Measurements from ENCODE around the gene WHRN. TPM values are rescaled to one million over a fixed set of nuclear protein-coding genes. Genes with fewer than 3 reads are reported as not detected.
A peak's percentile ranks its signal among the peaks of the same experiment; 100 is the strongest.

Gene WHRN
- total and polyA plus RNA-seq, 2 donors = 3.2 to 14.9 TPM

- Histone ChIP-seq H3K4me3 (ENCODE audit: low read length in 2 of 2) (no peak overlapping the region), H3K4me1 (ENCODE audit: control insufficient read depth in 2 of 2, insufficient read depth in 2 of 2, low read length in 2 of 2) (peaks cover 45 to 67% of the 10 kb centered on the region in 2 donors), H3K27ac (ENCODE audit: low read depth in 1 of 2, low read length in 1 of 2) (peak overlapping the region; percentile 64 to 83), H3K36me3 (ENCODE audit: control insufficient read depth in 2 of 2, insufficient read depth in 2 of 2, low read length in 1 of 2) (peaks cover 0 to 13% of the 10 kb centered on the region in 2 donors), H3K9me3 (ENCODE audit: control insufficient read depth in 2 of 2, insufficient read depth in 1 of 2, low read length in 1 of 2) (no peaks in the 10 kb centered on the region), H3K27me3 (ENCODE audit: control insufficient read depth in 2 of 2, insufficient read depth in 1 of 2, low read length in 1 of 2) (no peaks in the 10 kb centered on the region)
- 83% methylated on average over 7 of the region's 7 CpGs for WGBS
- DNase-seq (ENCODE audit: low read depth in 6 of 9, low spot score in 9 of 9) = peak in 1 of 9 donors; percentile 47
Measured at GRCh38 chr9:114394523-114395333, 110.5 kb downstream of the WHRN start.

GRCh38 chr9:114392749-114393112 is 112.5 kb downstream of the WHRN start:
- 73% methylated on average over 3 of the region's 3 CpGs for WGBS
- Histone ChIP-seq H3K4me3 (ENCODE audit: low read length in 2 of 2) (no peak overlapping the region), H3K4me1 (ENCODE audit: control insufficient read depth in 2 of 2, insufficient read depth in 2 of 2, low read length in 2 of 2) (peaks cover 56 to 79% of the 10 kb centered on the region in 2 donors), H3K27me3 (ENCODE audit: control insufficient read depth in 2 of 2, insufficient read depth in 1 of 2, low read length in 1 of 2) (no peaks in the 10 kb centered on the region), H3K27ac (ENCODE audit: low read depth in 1 of 2, low read length in 1 of 2) (peak overlapping the region; percentile 3 to 4), H3K36me3 (ENCODE audit: control insufficient read depth in 2 of 2, insufficient read depth in 2 of 2, low read length in 1 of 2) (peaks cover 0 to 13% of the 10 kb centered on the region in 2 donors), H3K9me3 (ENCODE audit: control insufficient read depth in 2 of 2, insufficient read depth in 1 of 2, low read length in 1 of 2) (peaks cover 0 to under 1% of the 10 kb centered on the region in 2 donors)
- no peak for DNase-seq (ENCODE audit: low read depth in 6 of 9, low spot score in 9 of 9)

DNA sequence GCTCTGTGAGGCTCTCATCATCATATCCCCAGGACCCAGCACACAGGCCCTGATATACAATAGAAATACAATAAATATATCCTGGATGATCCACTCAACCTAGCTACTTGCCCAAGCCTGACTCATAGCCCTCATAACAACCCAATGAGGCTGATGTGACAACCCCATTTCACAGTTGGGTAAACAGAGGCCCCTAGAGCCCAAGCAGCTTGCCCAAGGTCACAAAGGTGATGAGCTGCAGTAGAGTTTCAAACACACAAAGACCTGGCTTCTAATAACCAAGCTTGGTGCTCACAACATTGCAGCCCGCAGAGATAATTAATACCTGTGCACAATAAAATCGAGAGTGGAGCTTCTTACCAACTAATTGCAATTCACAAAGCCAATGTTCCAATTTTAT is 114.3 kb downstream of the WHRN start:
- peaks cover 46 to 68% of the 10 kb centered on the region in 2 donors for H3K4me1 ChIP-seq (ENCODE audit: control insufficient read depth in 2 of 2, insufficient read depth in 2 of 2, low read length in 2 of 2)
- no peaks in the 10 kb centered on the region for H3K27me3 ChIP-seq (ENCODE audit: control insufficient read depth in 2 of 2, insufficient read depth in 1 of 2, low read length in 1 of 2)
- peaks cover 0 to 8% of the 10 kb centered on the region in 2 donors for H3K9me3 ChIP-seq (ENCODE audit: control insufficient read depth in 2 of 2, insufficient read depth in 1 of 2, low read length in 1 of 2)
- 97% methylated on average over 2 of the region's 2 CpGs for WGBS
- DNase-seq (ENCODE audit: low read depth in 6 of 9, low spot score in 9 of 9) = no peak
- H3K27ac ChIP-seq (ENCODE audit: low read depth in 1 of 2, low read length in 1 of 2) = no peak overlapping the region
- H3K4me3 ChIP-seq (ENCODE audit: low read length in 2 of 2) = no peak overlapping the region
- H3K36me3 ChIP-seq (ENCODE audit: control insufficient read depth in 2 of 2, insufficient read depth in 2 of 2, low read length in 1 of 2) = peaks cover 0 to 8% of the 10 kb centered on the region in 2 donors

DNA sequence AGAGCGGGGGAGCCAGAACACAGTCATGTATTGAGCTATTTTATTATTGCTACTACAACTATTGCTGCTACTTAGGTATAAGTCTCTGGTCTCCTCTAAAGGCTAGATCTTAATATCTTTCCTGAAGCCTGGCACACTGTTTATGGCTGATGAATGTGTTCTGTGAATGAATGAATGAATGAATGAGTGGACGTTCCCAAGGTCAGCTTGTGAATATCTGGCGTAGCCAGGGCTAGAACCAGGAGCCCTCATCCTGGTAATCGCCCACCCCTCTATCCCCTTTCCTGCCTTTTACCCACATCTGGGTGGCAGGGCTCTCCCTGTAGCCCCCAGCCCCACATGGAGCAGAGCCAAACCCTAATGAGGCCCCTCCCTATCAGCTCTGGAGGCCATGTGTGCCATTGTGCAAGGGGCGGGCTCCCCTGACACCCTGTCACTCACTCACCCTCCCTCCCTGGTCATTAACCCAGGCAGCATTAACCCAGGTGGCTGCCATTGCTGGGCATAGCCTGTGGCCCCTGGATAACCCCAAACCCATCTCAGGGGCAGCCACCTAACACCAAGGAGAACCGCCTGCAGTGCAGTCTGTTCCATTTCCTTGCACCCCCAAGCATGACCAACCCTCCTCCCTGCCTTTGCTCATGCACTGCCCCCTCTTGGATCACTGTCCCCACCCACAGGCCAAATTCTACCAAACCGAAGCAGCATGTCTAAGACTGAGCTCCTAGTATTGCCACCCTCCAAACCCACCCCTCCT is 115.5 kb downstream of the WHRN start:
- 90% methylated on average over 7 of the region's 7 CpGs for WGBS
- H3K4me3 ChIP-seq (ENCODE audit: low read length in 2 of 2) = peak overlapping the region in 1 of 2 donors; percentile 99
- H3K9me3 ChIP-seq (ENCODE audit: control insufficient read depth in 2 of 2, insufficient read depth in 1 of 2, low read length in 1 of 2) = peaks cover 0 to 8% of the 10 kb centered on the region in 2 donors
- no peaks in the 10 kb centered on the region for H3K27me3 ChIP-seq (ENCODE audit: control insufficient read depth in 2 of 2, insufficient read depth in 1 of 2, low read length in 1 of 2)
- DNase-seq (ENCODE audit: low read depth in 6 of 9, low spot score in 9 of 9) = no peak
- peaks cover 0 to 8% of the 10 kb centered on the region in 2 donors for H3K36me3 ChIP-seq (ENCODE audit: control insufficient read depth in 2 of 2, insufficient read depth in 2 of 2, low read length in 1 of 2)
- peak overlapping the region; percentile 8 to 97 for H3K27ac ChIP-seq (ENCODE audit: low read depth in 1 of 2, low read length in 1 of 2)
- peaks cover 38 to 66% of the 10 kb centered on the region in 2 donors for H3K4me1 ChIP-seq (ENCODE audit: control insufficient read depth in 2 of 2, insufficient read depth in 2 of 2, low read length in 2 of 2)

DNA sequence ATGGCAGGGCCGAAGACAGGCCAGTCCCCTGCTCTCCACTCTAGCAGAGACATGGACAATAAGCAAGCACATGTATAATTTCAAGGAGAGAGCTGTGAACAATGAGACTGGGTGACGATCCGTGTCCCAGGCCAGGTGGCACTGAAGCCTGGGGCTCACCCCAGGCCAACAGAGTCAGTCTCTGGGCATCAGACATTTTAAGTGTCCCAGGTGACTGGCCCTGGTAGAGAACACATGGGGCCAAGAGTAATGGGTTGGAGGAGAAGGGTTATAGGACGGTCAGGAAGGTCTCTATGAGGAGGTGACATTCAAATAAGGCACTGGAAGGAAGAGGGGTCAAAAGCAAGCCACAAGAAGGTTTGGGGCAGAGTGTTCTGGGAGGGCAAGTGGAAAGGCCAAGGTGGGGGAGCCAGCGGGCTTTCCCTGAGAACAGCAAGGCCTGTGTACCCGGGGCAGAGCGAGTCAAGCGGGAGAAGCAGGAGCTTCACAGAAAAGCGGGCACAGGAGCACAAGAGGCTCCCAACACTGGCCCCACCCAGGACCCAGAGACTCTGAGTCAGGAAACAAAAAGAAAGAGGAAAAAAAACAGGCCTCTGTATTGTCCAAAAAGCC is 116.4 kb downstream of the WHRN start:
- Histone ChIP-seq H3K9me3 (ENCODE audit: control insufficient read depth in 2 of 2, insufficient read depth in 1 of 2, low read length in 1 of 2) (peaks cover 0 to 8% of the 10 kb centered on the region in 2 donors), H3K36me3 (ENCODE audit: control insufficient read depth in 2 of 2, insufficient read depth in 2 of 2, low read length in 1 of 2) (peaks cover 0 to 10% of the 10 kb centered on the region in 2 donors), H3K4me1 (ENCODE audit: control insufficient read depth in 2 of 2, insufficient read depth in 2 of 2, low read length in 2 of 2) (peaks cover 36 to 66% of the 10 kb centered on the region in 2 donors), H3K27me3 (ENCODE audit: control insufficient read depth in 2 of 2, insufficient read depth in 1 of 2, low read length in 1 of 2) (no peaks in the 10 kb centered on the region), H3K27ac (ENCODE audit: low read depth in 1 of 2, low read length in 1 of 2) (peak overlapping the region; percentile 97), H3K4me3 (ENCODE audit: low read length in 2 of 2) (peak overlapping the region; percentile 73 to 99)
- WGBS = 80% methylated on average over 9 of the region's 9 CpGs
- no peak for DNase-seq (ENCODE audit: low read depth in 6 of 9, low spot score in 9 of 9)

- Histone ChIP-seq H3K36me3 (ENCODE audit: control insufficient read depth in 2 of 2, insufficient read depth in 2 of 2, low read length in 1 of 2) (peaks cover 0 to 14% of the 10 kb centered on the region in 2 donors), H3K27ac (ENCODE audit: low read depth in 1 of 2, low read length in 1 of 2) (peak overlapping the region; percentile 97), H3K9me3 (ENCODE audit: control insufficient read depth in 2 of 2, insufficient read depth in 1 of 2, low read length in 1 of 2) (peaks cover 0 to 8% of the 10 kb centered on the region in 2 donors), H3K4me3 (ENCODE audit: low read length in 2 of 2) (peak overlapping the region; percentile 73 to 99), H3K4me1 (ENCODE audit: control insufficient read depth in 2 of 2, insufficient read depth in 2 of 2, low read length in 2 of 2) (peaks cover 38 to 71% of the 10 kb centered on the region in 2 donors), H3K27me3 (ENCODE audit: control insufficient read depth in 2 of 2, insufficient read depth in 1 of 2, low read length in 1 of 2) (no peaks in the 10 kb centered on the region)
- 66% methylated on average over 9 of the region's 9 CpGs for WGBS
- DNase-seq (ENCODE audit: low read depth in 6 of 9, low spot score in 9 of 9) = no peak
Measured at GRCh38 chr9:114388357-114388682, 117.0 kb downstream of the WHRN start.

GRCh38 chr9:114387680-114388356 is 117.5 kb downstream of the WHRN start, which contains the start of gene AKNA:
Gene AKNA, minus strand, starts transcription at chr9:114387982. Its CDS starts 6,649 bp downstream, at chr9:114381333.
- peak in 6 of 9 donors; percentile 72 to 91 (median 81) for DNase-seq (ENCODE audit: low read depth in 6 of 9, low spot score in 9 of 9)
- H3K4me1 ChIP-seq (ENCODE audit: control insufficient read depth in 2 of 2, insufficient read depth in 2 of 2, low read length in 2 of 2) = peaks cover 38 to 75% of the 10 kb centered on the region in 2 donors
- H3K4me3 ChIP-seq (ENCODE audit: low read length in 2 of 2) = peak within 1 kb of the TSS; percentile 73 to 99
- H3K9me3 ChIP-seq (ENCODE audit: control insufficient read depth in 2 of 2, insufficient read depth in 1 of 2, low read length in 1 of 2) = peaks cover 0 to 8% of the 10 kb centered on the region in 2 donors
- peaks cover 0 to 16% of the 10 kb centered on the region in 2 donors for H3K36me3 ChIP-seq (ENCODE audit: control insufficient read depth in 2 of 2, insufficient read depth in 2 of 2, low read length in 1 of 2)
- peak within 1 kb of the TSS; percentile 97 for H3K27ac ChIP-seq (ENCODE audit: low read depth in 1 of 2, low read length in 1 of 2)
- H3K27me3 ChIP-seq (ENCODE audit: control insufficient read depth in 2 of 2, insufficient read depth in 1 of 2, low read length in 1 of 2) = no peaks in the 10 kb centered on the region
- WGBS = 1% methylated on average over 25 of the region's 25 CpGs

- peak overlapping the region; percentile 73 to 99 for H3K4me3 ChIP-seq (ENCODE audit: low read length in 2 of 2)
- H3K27me3 ChIP-seq (ENCODE audit: control insufficient read depth in 2 of 2, insufficient read depth in 1 of 2, low read length in 1 of 2) = no peaks in the 10 kb centered on the region
- H3K27ac ChIP-seq (ENCODE audit: low read depth in 1 of 2, low read length in 1 of 2) = peak overlapping the region; percentile 97
- WGBS = 1% methylated on average over 18 of the region's 18 CpGs
- peaks cover 39 to 75% of the 10 kb centered on the region in 2 donors for H3K4me1 ChIP-seq (ENCODE audit: control insufficient read depth in 2 of 2, insufficient read depth in 2 of 2, low read length in 2 of 2)
- peaks cover 0 to 8% of the 10 kb centered on the region in 2 donors for H3K9me3 ChIP-seq (ENCODE audit: control insufficient read depth in 2 of 2, insufficient read depth in 1 of 2, low read length in 1 of 2)
- H3K36me3 ChIP-seq (ENCODE audit: control insufficient read depth in 2 of 2, insufficient read depth in 2 of 2, low read length in 1 of 2) = peaks cover 2 to 19% of the 10 kb centered on the region in 2 donors
- DNase-seq (ENCODE audit: low read depth in 6 of 9, low spot score in 9 of 9) = peak in 2 of 9 donors; percentile 42 to 65
Measured at GRCh38 chr9:114386886-114387679, 118.2 kb downstream of the WHRN start.

All from thymus (tissue), 11 donors.